MCF 10A (cell line): Measurements from ENCODE around the gene NUCB1. TPM values are rescaled to one million over a fixed set of nuclear protein-coding genes. Genes with fewer than 3 reads are reported as not detected.

Experiments
- BruUV-seq: library from RNA; stranded (reverse); fragments of 400-500 nt; replicated peaks from 2 replicates; lab custom pipeline; 2021; lab: Mats Ljungman, UMichigan
- CTCF ChIA-PET: fragments of 300-600 bp; sonication (Branson Sonifier 250); formaldehyde crosslinking; extraction: SDS; loops from one replicate; lab custom pipeline; 2021; ENCODE audit warnings: antibody characterized with exemption, inconsistent platforms; lab: Yijun Ruan, JAX
- POLR2A ChIA-PET: fragments of 300-600, 350-650 bp; sonication (Branson Sonifier 250); formaldehyde crosslinking; extraction: SDS; loops from one replicate; lab custom pipeline; 2020; ENCODE audit warnings: antibody characterized with exemption, inconsistent platforms; lab: Yijun Ruan, JAX
- DNase-seq: peaks from one replicate; pipeline ENCODE4 v3.0.0-alpha.2; 2018; ENCODE audit not compliant: unreplicated experiment
- H3K27ac Mint-ChIP-seq: one replicate; pipeline ENCODE4 v1.8.0; 2022; ENCODE audit warnings: mild to moderate bottlenecking, low read depth, mixed read lengths; ENCODE audit not compliant: unreplicated experiment
- H3K27me3 Mint-ChIP-seq: one replicate; pipeline ENCODE4 v1.8.0; 2022; ENCODE audit warnings: mixed read lengths; ENCODE audit not compliant: insufficient read depth, unreplicated experiment
- H3K36me3 Mint-ChIP-seq: one replicate; pipeline ENCODE4 v1.8.0; 2022; ENCODE audit warnings: mild to moderate bottlenecking, moderate library complexity, mixed read lengths; ENCODE audit not compliant: insufficient read depth, unreplicated experiment
- H3K4me1 Mint-ChIP-seq: one replicate; pipeline ENCODE4 v1.8.0; 2022; ENCODE audit warnings: mixed read lengths; ENCODE audit not compliant: insufficient read depth, unreplicated experiment
- H3K4me3 Mint-ChIP-seq: one replicate; pipeline ENCODE4 v1.8.0; 2022; ENCODE audit warnings: mild to moderate bottlenecking, moderate library complexity, mixed read lengths; ENCODE audit not compliant: unreplicated experiment
- H3K9me3 Mint-ChIP-seq: one replicate; pipeline ENCODE4 v1.8.0; 2022; ENCODE audit warnings: mixed read lengths; ENCODE audit not compliant: unreplicated experiment
- intact Hi-C: fragments of 100-400 bp; cut with micrococcal nuclease; formaldehyde crosslinking; loops from 2 replicates; pipeline ENCODE4 v1.14.1; 2022
- total RNA-seq: library from RNA; stranded (reverse); gene quantifications from 2 replicates; pipeline ENCODE4 v1.2.3, GENCODE V29; 2022
- TF ChIP-seq, protein P1 (sequence below): fragments of 200-600 bp; IDR thresholded peaks from one replicate; pipeline ENCODE4 v1.8.0; 2022; ENCODE audit warnings: antibody characterized with exemption, mild to moderate bottlenecking; ENCODE audit not compliant: unreplicated experiment

NUCB1 gene
- total RNA-seq, 1 experiment from 2014 or later = 61.4 TPM

DNA sequence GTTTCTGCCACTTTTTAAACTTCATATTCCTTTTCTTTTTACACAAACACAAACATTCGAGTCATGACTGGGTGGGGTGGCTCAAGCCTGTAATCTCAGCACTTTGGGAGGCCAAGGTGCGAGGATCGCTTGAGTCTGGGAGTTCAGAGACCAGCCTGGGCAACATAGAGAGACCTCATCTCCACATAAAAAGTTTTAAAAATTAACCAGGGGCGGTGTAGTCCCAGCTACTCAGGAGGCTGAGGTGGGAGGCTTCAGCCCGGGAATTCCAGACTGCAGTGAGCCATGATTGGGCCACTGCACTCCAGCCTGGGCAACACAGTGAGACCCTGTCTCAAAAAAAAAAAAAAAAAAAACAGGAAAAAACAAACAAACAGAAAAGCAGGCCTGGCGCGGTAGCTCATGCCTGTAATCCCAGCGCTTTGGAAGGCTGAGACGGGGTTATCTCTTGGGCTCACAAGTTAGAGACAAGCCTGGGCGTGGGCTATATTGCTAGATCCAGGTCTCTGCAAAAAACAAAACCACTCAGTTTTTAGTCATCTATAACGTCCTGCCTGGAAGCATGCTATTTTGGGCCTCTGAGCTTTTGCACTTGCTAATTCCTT is 54.0 kb downstream of the NUCB1 start:
- CTCF ChIA-PET = interaction anchor here (0.5 to 1.5 kb wide), 5 partner anchors 8 to 169 kb away, joined by 3 to 6 read pairs (median 3); no protein-coding TSS in a partner anchor
- TF ChIP-seq, protein P1, sequence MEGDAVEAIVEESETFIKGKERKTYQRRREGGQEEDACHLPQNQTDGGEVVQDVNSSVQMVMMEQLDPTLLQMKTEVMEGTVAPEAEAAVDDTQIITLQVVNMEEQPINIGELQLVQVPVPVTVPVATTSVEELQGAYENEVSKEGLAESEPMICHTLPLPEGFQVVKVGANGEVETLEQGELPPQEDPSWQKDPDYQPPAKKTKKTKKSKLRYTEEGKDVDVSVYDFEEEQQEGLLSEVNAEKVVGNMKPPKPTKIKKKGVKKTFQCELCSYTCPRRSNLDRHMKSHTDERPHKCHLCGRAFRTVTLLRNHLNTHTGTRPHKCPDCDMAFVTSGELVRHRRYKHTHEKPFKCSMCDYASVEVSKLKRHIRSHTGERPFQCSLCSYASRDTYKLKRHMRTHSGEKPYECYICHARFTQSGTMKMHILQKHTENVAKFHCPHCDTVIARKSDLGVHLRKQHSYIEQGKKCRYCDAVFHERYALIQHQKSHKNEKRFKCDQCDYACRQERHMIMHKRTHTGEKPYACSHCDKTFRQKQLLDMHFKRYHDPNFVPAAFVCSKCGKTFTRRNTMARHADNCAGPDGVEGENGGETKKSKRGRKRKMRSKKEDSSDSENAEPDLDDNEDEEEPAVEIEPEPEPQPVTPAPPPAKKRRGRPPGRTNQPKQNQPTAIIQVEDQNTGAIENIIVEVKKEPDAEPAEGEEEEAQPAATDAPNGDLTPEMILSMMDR = no peak
- Mint-ChIP-seq H3K36me3 (peaks cover 37% of the 10 kb centered on the region), H3K27me3 (no peaks in the 10 kb centered on the region), H3K27ac (peak overlapping the region; percentile 83), H3K4me3 (peak overlapping the region; percentile 81), H3K9me3 (no peaks in the 10 kb centered on the region), H3K4me1 (peaks cover 6% of the 10 kb centered on the region)
- DNase-seq = no peak
- intact Hi-C loops = loop anchor here (2.0 to 5.0 kb wide), 2 partner anchors 53 to 77 kb away; partner anchors contain the start of gene NUCB1
- POLR2A ChIA-PET = interaction anchor here (0.6 to 4.3 kb wide), 8 partner anchors 12 to 308 kb away, joined by 3 to 39 read pairs (median 3); partner anchors contain the start of genes CA11, FTL and PPP1R15A
- TSS peak; percentile 45 for BruUV-seq

DNA sequence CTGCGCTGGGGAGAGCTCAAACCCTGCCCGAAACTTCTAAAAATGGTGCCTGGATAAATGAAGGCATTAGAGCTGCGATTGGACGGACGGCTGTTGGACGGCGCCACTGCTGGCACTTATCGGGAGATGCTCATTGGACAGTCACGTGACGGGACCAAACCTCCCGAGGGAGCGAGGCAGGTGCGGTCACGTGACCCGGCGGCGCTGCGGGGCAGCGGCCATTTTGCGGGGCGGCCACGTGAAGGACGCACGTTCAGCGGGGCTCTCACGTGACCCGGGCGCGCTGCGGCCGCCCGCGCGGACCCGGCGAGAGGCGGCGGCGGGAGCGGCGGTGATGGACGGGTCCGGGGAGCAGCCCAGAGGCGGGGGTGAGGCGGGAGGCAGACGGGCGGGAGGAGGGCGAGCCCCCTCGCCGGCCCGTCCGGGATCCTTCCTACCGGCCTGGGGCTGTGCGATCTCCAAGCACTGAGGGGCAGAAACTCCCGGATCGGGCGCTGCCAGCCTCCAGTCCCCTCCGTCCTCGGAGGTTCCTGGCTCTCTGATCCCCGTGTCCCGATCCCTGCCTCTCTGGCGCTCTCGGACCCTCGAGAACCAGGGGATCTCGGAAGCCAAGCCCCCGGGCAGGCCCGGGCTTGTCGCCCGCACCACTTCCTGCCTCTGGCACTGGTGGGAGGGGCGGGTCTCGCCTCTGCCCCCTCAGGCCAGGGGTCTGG is 54.6 kb downstream of the NUCB1 start, which contains the start of gene BAX:
BAX (plus strand) TSS at position 281 of the 713 bp plus-strand sequence; CDS start at position 335, 54 bp downstream.
- DNase-seq = peak; percentile 98
- peak within 1 kb of the TSS; percentile 81 for H3K4me3 Mint-ChIP-seq
- ChIA-PET POLR2A (interaction anchor here (0.6 to 4.3 kb wide), 9 partner anchors 11 to 308 kb away, joined by 3 to 39 read pairs (median 3); partner anchors contain the start of genes CA11, FTL and PPP1R15A), CTCF (interaction anchor here (0.5 to 0.7 kb wide), 3 partner anchors 11 to 106 kb away, joined by 3 to 6 read pairs (median 5); no protein-coding TSS in a partner anchor)
- no peaks in the 10 kb centered on the region for H3K27me3 Mint-ChIP-seq
- intact Hi-C loops = loop anchor here (2.0 to 5.0 kb wide), 2 partner anchors 54 to 77 kb away; partner anchors contain the start of gene NUCB1
- BruUV-seq = no TSS peak
- TF ChIP-seq, protein P1 = no peak
- H3K9me3 Mint-ChIP-seq = no peaks in the 10 kb centered on the region
- peak within 1 kb of the TSS; percentile 83 for H3K27ac Mint-ChIP-seq
- peaks cover 44% of the 10 kb centered on the region for H3K36me3 Mint-ChIP-seq
- H3K4me1 Mint-ChIP-seq = peaks cover 6% of the 10 kb centered on the region

DNA sequence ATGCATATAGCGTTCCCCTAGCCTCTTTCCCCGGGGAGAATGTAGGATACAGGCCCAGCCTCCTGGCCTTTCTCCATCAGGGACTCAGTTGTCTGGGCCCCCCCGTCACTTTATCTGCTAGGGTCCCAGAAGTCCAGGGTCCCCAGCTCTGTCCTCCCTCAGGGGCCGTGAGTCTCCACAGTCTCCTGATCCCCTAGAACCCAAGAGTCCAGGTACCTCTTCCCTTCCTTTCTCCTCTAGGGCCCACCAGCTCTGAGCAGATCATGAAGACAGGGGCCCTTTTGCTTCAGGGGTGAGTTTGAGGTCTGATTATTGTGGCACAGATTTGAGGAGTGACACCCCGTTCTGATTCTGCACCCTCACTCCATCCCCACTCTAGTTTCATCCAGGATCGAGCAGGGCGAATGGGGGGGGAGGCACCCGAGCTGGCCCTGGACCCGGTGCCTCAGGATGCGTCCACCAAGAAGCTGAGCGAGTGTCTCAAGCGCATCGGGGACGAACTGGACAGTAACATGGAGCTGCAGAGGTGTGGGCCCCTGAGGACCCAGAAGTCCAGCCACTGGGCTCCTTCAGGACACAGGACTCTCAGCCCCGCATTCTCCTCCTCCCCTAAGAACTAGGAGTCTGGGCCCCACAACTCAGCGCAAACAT is 55.3 kb downstream of the NUCB1 start:
- TSS peak; percentile 39 for BruUV-seq
- Mint-ChIP-seq H3K4me1 (peaks cover 6% of the 10 kb centered on the region), H3K36me3 (peaks cover 46% of the 10 kb centered on the region), H3K9me3 (no peaks in the 10 kb centered on the region), H3K27ac (peak overlapping the region; percentile 83), H3K4me3 (peak overlapping the region; percentile 81), H3K27me3 (no peaks in the 10 kb centered on the region)
- intact Hi-C loops = loop anchor here (2.0 kb wide), 1 partner anchor 55 kb away; the partner anchor contains the start of gene NUCB1
- ChIA-PET CTCF (interaction anchor here (0.5 to 1.0 kb wide), 4 partner anchors 17 to 521 kb away, joined by 3 read pairs; partner anchors contain the start of gene RUVBL2), POLR2A (interaction anchor here (0.7 to 4.3 kb wide), 4 partner anchors 10 to 309 kb away, joined by 3 to 38 read pairs (median 4); partner anchors contain the start of genes CA11 and FTL)
- DNase-seq = no peak
- TF ChIP-seq, protein P1 = no peak
